OCI-LY7 (cell line): Measurements from ENCODE around the gene DEAF1. TPM values are rescaled to one million over a fixed set of nuclear protein-coding genes. Genes with fewer than 3 reads are reported as not detected.

Experiments used
- BruUV-seq: library from RNA; stranded (reverse); fragments of 400-500 nt; replicated peaks from 2 replicates; lab custom pipeline; 2021; lab: Mats Ljungman, UMichigan
- CTCF ChIA-PET: fragments of 300-600 bp; sonication (Branson Sonifier 250); formaldehyde crosslinking; loops from one replicate; lab custom pipeline; 2022; ENCODE audit warnings: antibody characterized with exemption; ENCODE audit not compliant: unreplicated experiment; lab: Charles Lee
- POLR2A ChIA-PET: fragments of 300-600 bp; sonication (Branson Sonifier 250); formaldehyde crosslinking; loops from one replicate; lab custom pipeline; 2022; ENCODE audit warnings: antibody characterized with exemption; lab: Charles Lee
- DNase-seq: peaks from one replicate; pipeline ENCODE4 v3.0.0-alpha.2; 2015; ENCODE audit warnings: low spot score
- H2AFZ ChIP-seq: fragments of 200-600 bp; sonication (generic), shearing (Covaris generic); 2 replicates; pipeline ENCODE4 v1.6.1; 2014; ENCODE audit warnings: mild to moderate bottlenecking, antibody characterized with exemption, low read length, moderate library complexity
- H3K27ac ChIP-seq: fragments of 200-600 bp; sonication (generic); 2 replicates; pipeline ENCODE4 v1.5.1; 2014; ENCODE audit warnings: mixed run types, low read depth, mild to moderate bottlenecking, moderate library complexity, low read length, inconsistent platforms; ENCODE audit not compliant: poor library complexity, severe bottlenecking
- H3K36me3 ChIP-seq: fragments of 200-600 bp; sonication (generic); 2 replicates; pipeline ENCODE4 v1.6.1; 2014; ENCODE audit warnings: mild to moderate bottlenecking, antibody characterized with exemption, low read length, moderate library complexity, mixed read lengths; ENCODE audit not compliant: insufficient read depth
- H3K4me1 ChIP-seq: fragments of 200-600 bp; sonication (generic); 2 replicates; pipeline ENCODE4 v1.5.1; 2014; ENCODE audit warnings: mild to moderate bottlenecking, low read length; ENCODE audit not compliant: insufficient read depth, poor library complexity, severe bottlenecking
- H3K4me2 ChIP-seq: fragments of 200-600 bp; sonication (generic); 2 replicates; pipeline ENCODE4 v1.6.1; 2014; ENCODE audit warnings: mild to moderate bottlenecking, low read length
- H3K4me3 ChIP-seq: fragments of 200-600 bp; sonication (generic); 2 replicates; pipeline ENCODE4 v1.5.1; 2014; ENCODE audit warnings: mild to moderate bottlenecking, low read depth, low read length; ENCODE audit not compliant: poor library complexity, severe bottlenecking
- H3K79me2 ChIP-seq: fragments of 200-600 bp; sonication (generic); 2 replicates; pipeline ENCODE4 v1.6.1; 2016; ENCODE audit warnings: low read depth, mild to moderate bottlenecking, low read length, moderate library complexity, mixed read lengths; ENCODE audit not compliant: insufficient read depth
- H3K9me2 ChIP-seq: fragments of 200-600 bp; sonication (generic); 2 replicates; pipeline ENCODE4 v1.6.1; 2016; ENCODE audit warnings: mild to moderate bottlenecking, low read length, mixed read lengths; ENCODE audit not compliant: insufficient read depth
- H3K9me3 ChIP-seq: fragments of 200-600 bp; sonication (generic); 2 replicates; pipeline ENCODE4 v1.6.1; 2014; ENCODE audit warnings: mild to moderate bottlenecking, mixed run types, low read length, mixed read lengths
- H4K20me1 ChIP-seq: fragments of 200-600 bp; sonication (generic); 2 replicates; pipeline ENCODE4 v1.6.1; 2014; ENCODE audit warnings: mild to moderate bottlenecking, antibody characterized with exemption, low read length, moderate library complexity, mixed read lengths; ENCODE audit not compliant: insufficient read depth
- EZH2phosphoT487 ChIP-seq: fragments of 200-600 bp; sonication (generic); IDR thresholded peaks from 2 replicates; pipeline ENCODE4 v1.6.1; 2018; ENCODE audit warnings: low read depth, borderline replicate concordance, mild to moderate bottlenecking, mixed run types, antibody characterized with exemption, low read length, moderate library complexity, mixed read lengths
- intact Hi-C: fragments of 100-400 bp; cut with micrococcal nuclease; formaldehyde crosslinking; loops from one replicate; pipeline ENCODE4 v1.10.0; 2022; ENCODE audit not compliant: unreplicated experiment
- total RNA-seq, 2 experiments: library from RNA; depleted of rRNA in 1 of 2; stranded (reverse); fragments of >200 nt in 1 of 2; shearing (Covaris generic) in 1 of 2; gene quantifications; 2 replicates each; pipeline ENCODE4 v1.2.3, GENCODE V29; 2014 to 2022
- TF ChIP-seq, protein P1 (sequence below): fragments of 200-600 bp; sonication (generic); conservative IDR thresholded peaks from 2 replicates; pipeline ENCODE4 v1.5.1; 2014; ENCODE audit warnings: mild to moderate bottlenecking, antibody characterized with exemption, low read length, moderate library complexity, mixed read lengths

The DEAF1 gene
- total RNA-seq, 2 experiments from 2014 or later: 42.7 to 66.2 TPM

DNA sequence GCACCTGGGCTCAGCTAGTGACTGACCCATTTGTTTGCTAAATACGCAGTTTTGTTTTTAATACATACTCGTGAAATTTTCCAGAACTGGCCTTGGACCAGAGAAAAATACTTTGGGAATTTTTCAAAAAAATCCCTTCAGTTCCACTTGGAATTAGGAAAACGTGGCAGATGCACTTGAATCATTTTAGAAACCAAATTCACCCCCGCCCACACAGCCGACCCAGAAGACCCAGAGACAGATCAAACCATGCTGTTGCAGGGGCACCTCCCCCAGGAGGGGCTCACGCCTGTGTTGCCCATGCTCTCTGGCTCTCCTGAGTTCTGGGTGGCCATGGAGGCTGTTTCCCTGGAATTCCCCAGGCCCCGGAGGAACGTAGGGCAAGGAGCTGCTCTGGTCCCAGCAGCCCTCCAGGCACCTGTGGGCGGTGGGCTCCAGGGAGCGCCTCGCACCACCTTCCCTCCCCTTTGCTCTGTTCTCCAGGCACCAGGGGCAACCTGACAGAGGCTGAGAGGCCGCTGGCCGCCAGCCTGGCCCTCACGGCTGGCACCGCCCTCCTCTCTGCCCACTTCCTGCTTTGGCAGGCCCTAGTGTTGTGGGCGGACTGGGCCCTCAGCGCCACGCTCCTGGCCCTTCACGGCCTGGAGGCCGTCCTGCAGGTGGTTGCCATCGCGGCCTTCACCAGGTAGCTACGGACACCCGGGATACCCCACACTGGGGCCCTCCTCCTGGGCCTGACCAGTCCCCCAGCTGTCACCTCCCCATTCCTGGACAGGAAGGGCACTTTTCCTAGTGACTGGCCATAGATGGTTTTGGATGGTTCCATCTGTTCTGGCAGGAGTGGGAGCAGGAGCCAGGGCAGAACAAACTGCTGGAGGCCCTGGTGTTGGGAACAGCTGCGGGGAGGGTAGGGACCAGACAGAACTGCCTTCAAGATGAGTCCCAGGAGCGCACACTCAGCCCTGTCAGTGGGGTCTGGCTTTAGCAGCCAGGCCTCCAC, 7.7 kb upstream of the DEAF1 start:
- Histone ChIP-seq H3K9me2 (no peaks in the 10 kb centered on the region), H2AFZ (no peak overlapping the region), H3K4me2 (no peak overlapping the region), H3K36me3 (peaks cover 3% of the 10 kb centered on the region; the same call in 1 of the 2 replicates), H3K27ac (no peak overlapping the region), H3K4me1 (peaks cover 7% of the 10 kb centered on the region), H3K9me3 (no peaks in the 10 kb centered on the region), H3K79me2 (0 out of 2 replicates have a peak, but pooled peaks cover under 1% of the 10 kb centered on the region), H4K20me1 (no peaks in the 10 kb centered on the region), H3K4me3 (no peak overlapping the region)
- TF ChIP-seq, protein P1, sequence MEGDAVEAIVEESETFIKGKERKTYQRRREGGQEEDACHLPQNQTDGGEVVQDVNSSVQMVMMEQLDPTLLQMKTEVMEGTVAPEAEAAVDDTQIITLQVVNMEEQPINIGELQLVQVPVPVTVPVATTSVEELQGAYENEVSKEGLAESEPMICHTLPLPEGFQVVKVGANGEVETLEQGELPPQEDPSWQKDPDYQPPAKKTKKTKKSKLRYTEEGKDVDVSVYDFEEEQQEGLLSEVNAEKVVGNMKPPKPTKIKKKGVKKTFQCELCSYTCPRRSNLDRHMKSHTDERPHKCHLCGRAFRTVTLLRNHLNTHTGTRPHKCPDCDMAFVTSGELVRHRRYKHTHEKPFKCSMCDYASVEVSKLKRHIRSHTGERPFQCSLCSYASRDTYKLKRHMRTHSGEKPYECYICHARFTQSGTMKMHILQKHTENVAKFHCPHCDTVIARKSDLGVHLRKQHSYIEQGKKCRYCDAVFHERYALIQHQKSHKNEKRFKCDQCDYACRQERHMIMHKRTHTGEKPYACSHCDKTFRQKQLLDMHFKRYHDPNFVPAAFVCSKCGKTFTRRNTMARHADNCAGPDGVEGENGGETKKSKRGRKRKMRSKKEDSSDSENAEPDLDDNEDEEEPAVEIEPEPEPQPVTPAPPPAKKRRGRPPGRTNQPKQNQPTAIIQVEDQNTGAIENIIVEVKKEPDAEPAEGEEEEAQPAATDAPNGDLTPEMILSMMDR: no peak
- no peak for TF ChIP-seq EZH2phosphoT487
- intact Hi-C loops: no loop called here
- ChIA-PET POLR2A (no interaction called here), CTCF (no interaction called here)
- no TSS peak for BruUV-seq
- DNase-seq: no peak

DNA sequence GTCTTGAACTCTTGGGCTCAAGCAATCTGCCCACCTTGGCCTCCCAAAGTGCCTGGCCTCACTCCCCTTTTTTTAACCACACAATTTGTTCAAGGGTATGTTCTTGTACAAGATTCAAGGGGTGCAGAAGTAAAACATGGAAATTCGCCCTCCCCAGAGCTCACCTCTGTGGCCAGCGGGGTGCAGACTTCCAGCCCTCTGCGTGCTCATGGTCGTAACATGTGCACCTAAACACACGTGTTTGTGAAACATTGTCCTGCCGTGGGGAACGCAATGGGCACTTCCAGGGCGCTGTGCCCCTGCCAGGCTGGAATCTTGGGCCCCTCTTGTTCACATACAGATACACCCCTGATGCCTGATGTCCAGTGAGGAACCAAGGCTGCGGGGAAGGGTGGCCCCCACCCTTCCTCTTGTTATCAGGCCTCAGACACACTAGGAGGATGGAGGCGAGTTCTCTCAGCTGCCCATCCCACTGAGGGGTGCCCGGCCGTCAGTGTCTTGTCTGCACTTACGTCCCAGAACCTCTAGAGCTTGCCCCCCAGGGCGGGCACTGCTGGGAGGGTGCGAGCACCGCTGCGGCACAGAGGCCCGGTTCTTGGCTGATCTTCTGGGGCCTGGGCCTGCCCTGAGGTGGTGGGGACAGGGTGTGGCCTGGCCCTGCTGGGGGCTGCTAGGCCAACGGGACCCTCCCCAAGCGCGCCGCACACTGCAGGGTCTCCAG, 6.9 kb upstream of the DEAF1 start:
- Histone ChIP-seq H3K36me3 (peaks cover 3% of the 10 kb centered on the region; the same call in 1 of the 2 replicates), H3K9me3 (no peaks in the 10 kb centered on the region), H3K4me1 (peaks cover 16% of the 10 kb centered on the region), H3K4me3 (no peak overlapping the region), H2AFZ (no peak overlapping the region), H3K79me2 (peaks cover 9% of the 10 kb centered on the region; the same call in 1 of the 2 replicates), H4K20me1 (no peaks in the 10 kb centered on the region), H3K4me2 (no peak overlapping the region), H3K9me2 (no peaks in the 10 kb centered on the region), H3K27ac (no peak overlapping the region)
- POLR2A ChIA-PET: no interaction called here
- no TSS peak for BruUV-seq
- CTCF ChIA-PET: no interaction called here
- intact Hi-C loops: no loop called here
- no peak for TF ChIP-seq EZH2phosphoT487
- TF ChIP-seq, protein P1: no peak
- no peak for DNase-seq
